Measurements from ENCODE around the gene FLRT2. TPM values are rescaled to one million over a fixed set of nuclear protein-coding genes. Genes with fewer than 3 reads are reported as not detected.

Gene FLRT2, protein sequence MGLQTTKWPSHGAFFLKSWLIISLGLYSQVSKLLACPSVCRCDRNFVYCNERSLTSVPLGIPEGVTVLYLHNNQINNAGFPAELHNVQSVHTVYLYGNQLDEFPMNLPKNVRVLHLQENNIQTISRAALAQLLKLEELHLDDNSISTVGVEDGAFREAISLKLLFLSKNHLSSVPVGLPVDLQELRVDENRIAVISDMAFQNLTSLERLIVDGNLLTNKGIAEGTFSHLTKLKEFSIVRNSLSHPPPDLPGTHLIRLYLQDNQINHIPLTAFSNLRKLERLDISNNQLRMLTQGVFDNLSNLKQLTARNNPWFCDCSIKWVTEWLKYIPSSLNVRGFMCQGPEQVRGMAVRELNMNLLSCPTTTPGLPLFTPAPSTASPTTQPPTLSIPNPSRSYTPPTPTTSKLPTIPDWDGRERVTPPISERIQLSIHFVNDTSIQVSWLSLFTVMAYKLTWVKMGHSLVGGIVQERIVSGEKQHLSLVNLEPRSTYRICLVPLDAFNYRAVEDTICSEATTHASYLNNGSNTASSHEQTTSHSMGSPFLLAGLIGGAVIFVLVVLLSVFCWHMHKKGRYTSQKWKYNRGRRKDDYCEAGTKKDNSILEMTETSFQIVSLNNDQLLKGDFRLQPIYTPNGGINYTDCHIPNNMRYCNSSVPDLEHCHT
- not detected for total RNA-seq

DNA sequence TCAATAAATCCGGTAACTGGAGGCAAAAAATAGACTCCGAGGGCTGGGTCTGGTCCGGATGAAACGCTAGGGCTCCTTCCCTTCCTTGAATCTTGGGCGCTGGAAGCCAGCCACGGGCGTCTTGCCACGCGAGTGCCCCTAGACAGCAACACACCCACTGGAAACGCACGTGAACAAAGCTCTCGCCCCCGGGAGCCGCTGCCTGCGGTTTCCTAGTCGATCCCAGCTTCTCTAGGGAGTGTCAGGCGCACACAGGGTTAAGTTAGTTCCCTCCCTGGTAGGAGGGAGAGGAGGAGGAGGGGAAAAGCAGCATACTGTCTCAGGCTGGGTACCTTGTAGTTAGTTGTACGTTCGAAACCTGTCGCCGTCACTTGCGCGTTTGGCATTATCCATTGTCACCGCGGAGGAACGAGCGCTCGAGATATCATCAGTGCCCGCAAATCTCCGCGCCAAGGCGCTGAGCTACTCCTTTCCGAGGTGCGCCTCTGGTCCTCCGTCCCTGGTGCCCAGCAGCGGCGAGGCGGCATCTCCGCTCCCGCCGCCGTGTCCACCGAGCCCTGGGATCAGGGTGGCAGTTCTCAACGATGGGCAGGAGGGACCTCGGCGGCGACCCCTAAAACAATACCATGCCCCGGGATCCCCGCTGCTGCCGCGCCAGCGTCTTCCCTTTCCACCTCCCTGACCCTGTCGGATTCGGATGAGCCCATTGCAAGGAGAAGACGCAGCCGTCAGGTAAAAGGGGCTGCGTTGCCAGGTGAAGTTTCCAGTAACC is at the start of gene FLRT2:
Gene FLRT2 (plus strand): TSS at position 342 of the 772 bp plus-strand sequence. CDS start 91,371 bp downstream, outside the sequence.
- ATAC-seq (replicated peaks) = no peak
- Mint-ChIP-seq H3K4me1 (peaks cover 4% of the 10 kb centered on the region), H3K36me3 (ENCODE audit: low read depth) (no peaks in the 10 kb centered on the region), H3K27me3 (peaks cover 56% of the 10 kb centered on the region), H3K27ac (no peak within 1 kb of the TSS), H3K4me3 (no peak within 1 kb of the TSS), H3K9me3 (no peaks in the 10 kb centered on the region)

GRCh38 chr14:85481471-85481870 is 48.5 kb upstream of the FLRT2 start:
- Mint-ChIP-seq H3K27me3 (no peaks in the 10 kb centered on the region), H3K4me3 (no peak overlapping the region), H3K27ac (no peak overlapping the region), H3K4me1 (no peaks in the 10 kb centered on the region), H3K9me3 (peaks cover 9% of the 10 kb centered on the region), H3K36me3 (ENCODE audit: low read depth) (no peaks in the 10 kb centered on the region)
- no peak for ATAC-seq (replicated peaks)

- Mint-ChIP-seq H3K36me3 (ENCODE audit: low read depth) (no peaks in the 10 kb centered on the region), H3K9me3 (peaks cover 9% of the 10 kb centered on the region), H3K27me3 (no peaks in the 10 kb centered on the region), H3K4me3 (no peak overlapping the region), H3K4me1 (no peaks in the 10 kb centered on the region), H3K27ac (no peak overlapping the region)
- no peak for ATAC-seq (replicated peaks)
Observed at GRCh38 chr14:85482552-85482951, 47.4 kb upstream of the FLRT2 start.

DNA sequence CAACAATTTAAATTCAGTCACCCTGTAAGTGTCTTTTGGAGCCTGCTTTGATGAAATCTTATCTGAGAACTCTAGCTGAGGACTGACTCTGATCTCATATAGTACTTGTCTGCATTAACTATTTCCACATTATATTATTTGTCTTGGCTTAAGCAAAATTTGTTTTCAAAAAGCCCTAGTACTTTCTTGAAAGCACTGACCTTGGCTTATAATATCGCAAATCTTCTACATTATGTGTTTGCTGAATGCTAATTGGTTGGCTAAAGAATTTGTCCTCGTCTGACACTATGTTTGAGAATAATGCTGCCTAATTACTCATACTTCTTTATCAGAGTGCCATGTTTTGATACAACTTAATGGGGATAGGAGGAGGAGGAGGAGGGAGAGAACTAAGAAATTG is 46.9 kb upstream of the FLRT2 start:
- Mint-ChIP-seq H3K27me3 (no peaks in the 10 kb centered on the region), H3K4me1 (no peaks in the 10 kb centered on the region), H3K36me3 (ENCODE audit: low read depth) (no peaks in the 10 kb centered on the region), H3K4me3 (no peak overlapping the region), H3K9me3 (peaks cover 9% of the 10 kb centered on the region), H3K27ac (no peak overlapping the region)
- ATAC-seq (replicated peaks) = no peak

DNA sequence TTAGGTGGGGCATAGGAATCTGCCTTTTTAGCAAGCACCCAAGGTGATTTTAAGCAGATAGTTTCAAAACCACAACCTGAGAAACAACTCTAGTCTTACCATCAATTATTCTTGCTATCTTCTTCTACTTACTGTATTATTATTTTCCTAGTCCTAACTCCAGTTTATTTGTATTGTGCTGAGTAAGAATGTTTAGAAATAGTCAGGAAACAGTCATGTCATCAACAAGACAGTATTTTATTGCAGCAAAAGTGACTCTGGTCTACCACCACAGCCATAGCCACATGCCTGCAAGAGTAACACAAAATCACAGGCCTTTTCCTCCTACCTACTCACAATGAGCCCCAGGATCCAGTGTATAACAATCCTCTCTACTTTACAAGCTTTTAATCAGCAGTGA is 46.3 kb upstream of the FLRT2 start:
- Mint-ChIP-seq H3K27ac (no peak overlapping the region), H3K4me1 (no peaks in the 10 kb centered on the region), H3K27me3 (no peaks in the 10 kb centered on the region), H3K9me3 (peaks cover 9% of the 10 kb centered on the region), H3K36me3 (ENCODE audit: low read depth) (no peaks in the 10 kb centered on the region), H3K4me3 (no peak overlapping the region)
- no peak for ATAC-seq (replicated peaks)

GRCh38 chr14:85487215-85487614 is 42.7 kb upstream of the FLRT2 start:
- Mint-ChIP-seq H3K27me3 (no peaks in the 10 kb centered on the region), H3K27ac (no peak overlapping the region), H3K36me3 (ENCODE audit: low read depth) (no peaks in the 10 kb centered on the region), H3K9me3 (peaks cover 29% of the 10 kb centered on the region), H3K4me1 (no peaks in the 10 kb centered on the region), H3K4me3 (no peak overlapping the region)
- ATAC-seq (replicated peaks) = no peak

DNA sequence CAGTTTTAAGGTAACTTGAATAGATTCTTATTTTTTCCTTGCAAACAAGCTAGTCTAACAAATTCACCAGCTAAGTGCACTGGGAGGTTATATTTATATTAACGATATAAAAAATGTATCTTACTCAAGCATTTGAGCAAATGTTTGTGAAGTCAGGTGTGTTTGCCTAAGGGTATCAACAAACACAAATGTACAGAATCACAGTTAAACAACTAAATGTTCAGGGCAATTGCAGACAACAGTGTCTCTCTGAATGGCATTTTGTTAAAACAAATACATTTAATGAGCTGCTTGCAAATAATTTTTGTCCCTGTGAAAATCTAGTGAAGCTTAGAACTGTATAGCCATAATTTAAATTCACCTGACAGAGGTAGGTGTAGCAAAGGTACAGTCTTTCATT is 28.2 kb upstream of the FLRT2 start:
- no peaks in the 10 kb centered on the region for H3K27me3 Mint-ChIP-seq
- H3K4me1 Mint-ChIP-seq = no peaks in the 10 kb centered on the region

GRCh38 chr14:85508863-85509262 is 21.1 kb upstream of the FLRT2 start:
- H3K36me3 Mint-ChIP-seq (ENCODE audit: low read depth) = no peaks in the 10 kb centered on the region
- no peak for ATAC-seq (replicated peaks)
- no peak overlapping the region for H3K4me3 Mint-ChIP-seq
- no peaks in the 10 kb centered on the region for H3K4me1 Mint-ChIP-seq
- H3K27ac Mint-ChIP-seq = no peak overlapping the region
- peaks cover 7% of the 10 kb centered on the region for H3K9me3 Mint-ChIP-seq
- no peaks in the 10 kb centered on the region for H3K27me3 Mint-ChIP-seq

More for the DNA sequence above, 28.2 kb upstream of the FLRT2 start:
- ATAC-seq (replicated peaks) = no peak
- H3K36me3 Mint-ChIP-seq (ENCODE audit: low read depth) = no peaks in the 10 kb centered on the region
- peaks cover 9% of the 10 kb centered on the region for H3K9me3 Mint-ChIP-seq
- no peak overlapping the region for H3K27ac Mint-ChIP-seq
- no peak overlapping the region for H3K4me3 Mint-ChIP-seq

DNA sequence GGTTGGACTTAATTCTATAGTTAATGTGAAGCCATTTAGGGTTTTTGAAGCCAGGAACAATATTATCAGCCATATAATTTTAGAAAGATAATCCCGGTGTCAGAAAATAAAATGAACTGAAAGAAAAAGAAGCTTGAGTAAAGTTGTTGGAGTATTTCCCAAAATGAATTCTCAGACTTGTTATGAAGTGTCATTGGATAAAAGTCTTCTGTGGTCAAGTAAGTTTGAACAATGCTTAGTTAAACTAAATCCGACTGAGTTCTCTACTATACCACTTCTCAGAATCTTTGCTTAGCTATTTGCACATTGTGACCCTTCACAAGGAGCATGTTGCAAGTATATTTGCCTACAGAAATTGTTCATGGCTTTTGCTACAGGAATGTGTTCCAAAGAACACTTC is 17.5 kb upstream of the FLRT2 start:
- Mint-ChIP-seq H3K27me3 (no peaks in the 10 kb centered on the region), H3K36me3 (ENCODE audit: low read depth) (no peaks in the 10 kb centered on the region), H3K4me3 (no peak overlapping the region), H3K9me3 (peaks cover 8% of the 10 kb centered on the region), H3K4me1 (no peaks in the 10 kb centered on the region), H3K27ac (no peak overlapping the region)
- ATAC-seq (replicated peaks) = no peak

DNA sequence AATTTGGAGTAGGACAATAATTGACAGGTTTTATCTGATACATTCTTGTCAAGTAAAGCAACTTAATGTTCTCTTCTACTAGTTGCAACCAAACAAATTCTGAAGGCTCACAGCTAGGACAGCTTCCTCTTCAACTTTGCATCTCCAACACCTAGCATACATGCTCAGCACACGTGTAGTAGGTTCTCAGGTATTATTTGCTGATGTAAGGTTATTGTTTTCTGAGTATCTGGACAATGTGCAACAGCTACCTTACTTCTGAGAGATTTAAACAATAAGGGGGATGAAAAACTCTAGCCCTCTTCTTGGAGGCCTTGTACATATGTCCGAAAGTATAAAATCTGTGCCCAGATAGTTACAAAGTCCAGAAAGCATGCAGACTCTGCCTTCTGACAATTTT is 15.5 kb upstream of the FLRT2 start:
- no peak for ATAC-seq (replicated peaks)
- Mint-ChIP-seq H3K4me3 (no peak overlapping the region), H3K9me3 (peaks cover 3% of the 10 kb centered on the region), H3K36me3 (ENCODE audit: low read depth) (no peaks in the 10 kb centered on the region), H3K27ac (no peak overlapping the region), H3K27me3 (no peaks in the 10 kb centered on the region), H3K4me1 (no peaks in the 10 kb centered on the region)

DNA sequence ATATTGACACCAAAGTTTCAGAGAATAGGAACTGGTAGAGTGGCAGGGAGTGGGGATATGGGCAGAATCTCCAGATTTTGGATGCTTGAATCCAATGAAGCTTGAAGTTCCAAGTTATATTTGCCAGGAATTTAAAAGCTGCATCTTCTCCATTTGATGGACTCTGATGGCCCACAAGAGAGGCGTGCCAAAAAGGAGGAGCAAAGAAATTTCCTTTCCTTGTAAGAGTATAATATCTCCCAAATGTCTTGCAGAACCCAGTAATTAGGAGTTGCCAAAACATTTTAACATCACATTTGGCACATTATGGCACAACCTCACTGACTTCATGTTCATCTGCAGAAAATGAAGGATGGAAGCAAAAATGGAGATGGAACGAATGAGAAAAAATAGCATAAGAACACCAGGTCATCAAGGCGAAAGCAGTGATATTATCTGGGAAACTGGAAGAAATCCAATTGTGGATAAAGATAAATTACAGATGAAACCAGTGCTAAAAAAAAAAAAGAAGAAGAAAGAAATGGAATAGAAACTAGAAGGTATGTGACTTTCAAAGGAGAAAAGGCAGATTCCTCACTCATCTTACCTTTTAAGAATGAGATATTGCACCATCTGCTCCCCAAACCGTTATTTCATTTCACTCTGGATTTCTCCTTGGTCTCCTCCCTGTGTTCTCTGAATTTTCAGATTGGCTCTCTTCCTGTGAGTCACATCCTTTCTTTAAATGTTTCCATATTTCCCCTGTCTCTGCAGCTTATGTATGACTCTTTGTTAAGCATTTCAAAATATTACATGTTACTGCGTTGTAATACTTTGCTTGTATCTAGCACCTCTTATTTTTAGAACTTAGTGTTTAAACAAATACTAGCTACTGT is 13.5 kb upstream of the FLRT2 start:
- no peaks in the 10 kb centered on the region for H3K4me1 Mint-ChIP-seq
- H3K27ac Mint-ChIP-seq = no peak overlapping the region
- H3K4me3 Mint-ChIP-seq = no peak overlapping the region
- peaks cover 3% of the 10 kb centered on the region for H3K9me3 Mint-ChIP-seq
- H3K36me3 Mint-ChIP-seq (ENCODE audit: low read depth) = no peaks in the 10 kb centered on the region
- no peak for ATAC-seq (replicated peaks)
- H3K27me3 Mint-ChIP-seq = no peaks in the 10 kb centered on the region

DNA sequence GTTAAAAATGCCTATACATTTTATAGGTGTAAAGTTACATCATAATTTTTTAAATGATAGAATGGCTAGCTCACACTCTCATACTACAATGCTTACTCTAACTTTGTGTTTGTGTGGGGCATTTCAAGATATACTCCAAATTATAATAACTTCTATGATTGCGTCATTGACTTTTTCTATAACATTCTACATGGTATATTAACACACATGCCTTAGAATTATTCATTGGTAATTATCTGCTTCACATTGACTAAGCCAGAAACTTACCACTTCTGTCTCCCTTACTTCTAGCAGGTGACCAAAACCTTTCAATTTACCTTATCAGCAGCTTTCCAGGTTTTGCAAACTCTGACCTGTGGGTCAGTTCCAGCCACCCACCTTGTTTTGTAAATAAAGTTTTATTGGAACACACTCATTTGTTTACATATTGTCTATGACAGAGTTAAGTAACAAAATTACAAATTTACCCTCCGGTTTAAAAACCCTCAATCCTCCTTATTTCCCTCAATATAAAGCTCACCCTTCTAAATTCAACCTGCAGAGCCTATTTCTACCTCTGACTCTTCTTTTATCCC is 12.7 kb upstream of the FLRT2 start:
- no peak overlapping the region for H3K4me3 Mint-ChIP-seq

DNA sequence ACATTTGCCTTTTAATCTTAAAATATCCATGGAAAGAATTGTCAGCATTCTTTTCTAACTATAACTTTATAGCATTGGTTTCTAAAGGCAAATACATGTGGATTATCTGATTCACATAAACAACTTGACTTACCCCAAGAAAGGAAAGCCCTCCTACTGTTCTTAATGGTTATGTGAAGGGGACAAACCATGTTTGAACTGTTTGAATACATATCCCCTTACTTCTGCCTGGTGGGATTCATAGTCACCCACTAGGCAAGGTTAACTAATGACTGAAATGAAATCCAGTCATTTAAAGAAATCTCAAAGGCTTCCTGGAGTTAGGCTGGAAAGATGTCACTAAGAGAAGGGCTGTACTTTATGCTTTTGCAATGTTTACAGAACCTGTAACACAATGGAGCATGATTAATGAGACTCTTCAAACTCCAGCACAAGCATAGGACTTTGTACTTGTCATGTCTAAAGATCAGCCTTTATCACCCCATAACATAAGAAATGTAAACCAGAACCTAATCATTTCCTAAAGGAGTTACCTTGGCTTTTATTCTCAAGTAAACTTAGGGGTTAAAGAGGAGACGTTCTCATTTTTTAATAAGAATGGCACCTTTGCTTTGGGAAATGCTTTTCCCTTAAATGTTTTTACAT is 10.2 kb upstream of the FLRT2 start:
- Mint-ChIP-seq H3K36me3 (ENCODE audit: low read depth) (no peaks in the 10 kb centered on the region), H3K9me3 (no peaks in the 10 kb centered on the region), H3K4me3 (no peak overlapping the region), H3K4me1 (no peaks in the 10 kb centered on the region), H3K27me3 (no peaks in the 10 kb centered on the region), H3K27ac (no peak overlapping the region)
- no peak for ATAC-seq (replicated peaks)

More for the DNA sequence above, 12.7 kb upstream of the FLRT2 start:
- Mint-ChIP-seq H3K27me3 (no peaks in the 10 kb centered on the region), H3K4me1 (no peaks in the 10 kb centered on the region), H3K9me3 (peaks cover 3% of the 10 kb centered on the region), H3K36me3 (ENCODE audit: low read depth) (no peaks in the 10 kb centered on the region), H3K27ac (no peak overlapping the region)
- ATAC-seq (replicated peaks) = no peak

All from activated T-helper 17 cell treated with anti-CD3 and anti-CD28 coated beads, Interleukin-2, amount 50 U/mL, for 72 hours (primary cell).